IPS-NIHi7 (cell line): ENCODE results near the gene NKX3-2.
"Not testable (repeated sequence)": the region's sequence is repeated elsewhere in the genome, so short reads cannot be mapped to it uniquely, and the experiment has no call there.

Experiments used
- DNase-seq: peaks from one replicate; pipeline ENCODE4 v3.0.0; 2012; ENCODE audit warnings: mixed read lengths; ENCODE audit errors: extremely low spot score

NKX3-2 gene

DNA sequence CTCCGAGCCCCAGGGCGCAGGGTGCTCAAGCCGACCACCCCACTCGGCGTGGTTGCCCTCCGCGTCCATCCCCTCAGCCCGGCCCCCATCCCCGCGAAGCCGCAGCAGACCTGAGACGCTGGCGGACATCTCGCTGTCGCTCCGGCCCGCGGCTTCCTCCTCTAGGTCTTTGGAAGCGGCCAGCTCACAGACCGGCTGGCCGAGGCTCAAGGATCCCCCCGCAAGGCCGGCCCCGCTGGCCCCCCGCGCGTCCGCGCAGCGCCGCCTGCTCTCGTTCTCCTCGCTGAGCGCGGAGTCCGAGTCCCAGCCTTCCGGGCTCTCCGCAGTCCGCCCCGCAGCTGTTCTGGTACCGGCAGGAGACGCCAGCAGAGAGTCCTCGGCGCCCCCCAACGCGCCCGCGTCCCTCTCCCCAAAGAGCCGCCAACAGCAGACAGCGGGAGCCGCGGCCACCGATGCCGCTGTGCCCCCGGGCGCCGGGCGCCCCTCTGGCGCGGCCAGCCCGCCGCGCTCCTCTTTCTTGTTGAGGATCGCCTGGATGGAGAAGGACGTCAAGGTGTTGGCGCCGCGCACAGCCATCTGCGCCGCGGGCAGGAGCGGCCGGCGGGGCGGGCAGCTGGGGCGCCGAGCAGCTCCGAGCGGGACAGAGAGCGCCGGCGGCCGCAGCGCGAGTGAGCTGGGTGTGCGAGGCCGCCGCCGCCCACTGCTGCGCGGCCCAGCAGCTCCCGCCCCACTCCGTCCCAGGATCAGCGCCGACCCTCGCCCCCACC, at the start of gene NKX3-2:
NKX3-2 (minus strand) TSS at position 670 of the 767 bp plus-strand sequence; CDS start at position 576, 94 bp downstream.
- no peak for DNase-seq

DNA sequence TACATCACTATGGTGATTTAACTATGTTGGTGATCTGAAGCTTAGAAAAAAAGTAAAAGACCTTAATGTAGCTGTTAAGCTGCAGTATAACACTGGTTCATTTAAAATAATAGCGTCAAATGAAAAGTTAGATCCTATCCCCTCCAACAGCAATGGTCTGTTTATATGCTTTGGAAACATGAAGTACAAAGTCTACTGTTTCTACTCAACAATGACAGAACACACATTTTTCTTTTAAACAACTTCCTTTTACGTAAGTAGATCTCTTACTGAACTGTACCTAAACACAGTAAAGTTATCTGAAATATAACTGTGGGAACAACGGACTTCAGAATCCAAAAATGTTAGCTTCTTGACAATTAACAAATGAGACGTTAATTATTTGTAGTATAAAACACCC, 47.9 kb upstream of the NKX3-2 start:
- no peak for DNase-seq

DNA sequence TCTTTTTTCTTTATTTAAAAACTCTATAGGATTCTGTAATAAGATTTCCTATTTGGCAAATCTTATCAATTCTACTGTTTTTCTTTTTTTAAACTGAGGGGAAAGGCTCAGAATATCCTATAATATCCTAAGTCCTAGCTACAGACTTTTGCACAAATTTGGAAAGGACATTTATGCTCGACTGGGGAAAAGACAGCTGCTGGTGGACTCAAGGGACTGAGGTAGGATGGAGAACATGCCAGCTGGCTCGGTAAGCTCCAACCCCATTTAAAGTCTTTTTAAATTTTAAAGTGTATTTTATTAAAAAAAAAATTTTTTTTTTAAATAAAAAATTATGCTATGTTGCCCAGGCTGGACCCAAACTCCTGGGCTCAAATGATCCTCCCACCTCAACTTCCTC, 46.5 kb upstream of the NKX3-2 start:
- DNase-seq: no peak

DNA sequence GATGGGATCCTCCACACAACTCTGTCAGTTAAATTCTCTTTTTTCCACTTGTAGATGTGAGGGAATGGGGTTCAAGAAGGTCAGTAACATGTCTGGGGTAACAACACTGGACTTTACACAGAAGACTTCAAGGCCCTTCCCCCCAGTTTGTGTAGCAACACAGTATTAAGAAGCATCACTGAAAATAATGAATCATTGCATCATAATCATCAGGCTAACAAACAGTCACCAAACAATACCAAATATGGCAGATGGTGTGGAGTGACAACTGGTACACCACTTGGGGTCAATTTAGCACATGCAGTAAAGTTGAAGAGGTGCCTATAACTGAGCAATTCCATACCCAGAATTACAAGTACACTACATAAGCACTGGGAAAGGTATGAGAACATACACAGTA, 44.6 kb upstream of the NKX3-2 start:
- DNase-seq: no peak

GRCh38 chr4:13584481-13584880, 40.2 kb upstream of the NKX3-2 start:
- DNase-seq: no peak

- DNase-seq: no peak
Measured at GRCh38 chr4:13580036-13580435, 35.7 kb upstream of the NKX3-2 start.

DNA sequence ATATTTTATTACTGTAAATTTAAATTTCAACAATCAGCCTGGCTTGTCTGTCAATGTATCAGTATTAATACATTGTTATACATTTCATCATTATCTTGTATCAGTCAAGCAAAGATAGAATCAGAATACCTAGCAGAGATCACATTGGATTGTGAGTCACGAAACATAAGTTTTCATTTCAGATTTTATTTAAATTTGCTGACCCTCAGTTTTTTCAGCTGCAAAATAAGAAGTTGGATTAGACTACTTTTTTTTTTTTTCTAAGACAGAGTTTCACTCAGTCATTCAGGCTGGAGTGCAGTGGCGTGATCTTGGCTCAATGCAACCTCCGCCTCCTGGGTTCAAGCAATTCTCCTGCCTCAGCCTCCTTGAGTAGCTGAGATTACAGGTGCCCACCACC, 33.4 kb upstream of the NKX3-2 start:
- no peak for DNase-seq

DNA sequence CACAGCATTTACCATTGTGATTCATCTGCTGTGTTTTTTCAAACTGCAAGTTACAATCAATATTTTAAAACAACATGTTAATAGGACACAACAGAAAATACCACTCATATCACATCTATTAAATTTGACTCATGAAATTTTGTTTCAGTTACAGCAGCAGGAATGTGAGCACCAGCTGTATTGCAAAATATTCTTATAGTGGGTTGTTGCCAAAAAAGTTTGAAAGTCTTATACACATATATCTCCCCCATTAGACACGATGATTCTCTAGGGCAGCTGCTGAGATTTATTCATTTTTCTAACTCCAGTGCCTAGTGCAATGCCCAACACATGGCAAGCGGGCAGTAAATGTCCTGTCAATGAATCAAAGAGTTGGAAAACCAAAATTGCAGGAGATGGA, 26.6 kb upstream of the NKX3-2 start:
- no peak for DNase-seq

DNA sequence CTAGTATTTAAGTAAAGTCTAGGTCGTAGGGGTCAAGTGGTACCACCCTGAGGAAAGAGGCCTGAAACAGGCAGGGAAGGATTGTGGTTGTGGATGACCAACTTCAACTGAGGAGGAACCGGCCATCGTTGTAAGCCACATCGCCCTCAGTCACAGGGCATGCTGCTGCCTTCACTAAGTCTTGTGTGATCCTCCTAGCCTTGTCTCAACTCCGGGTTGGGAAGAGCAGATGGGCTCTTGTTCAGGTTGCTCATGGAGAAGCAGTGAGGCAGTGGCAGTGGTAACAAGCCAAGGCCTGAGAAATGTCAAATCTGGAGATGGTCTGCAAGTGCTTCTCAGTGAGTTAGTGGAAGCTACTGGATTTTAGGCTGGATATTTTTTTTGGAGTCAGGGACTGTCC, 22.8 kb upstream of the NKX3-2 start:
- no peak for DNase-seq

DNA sequence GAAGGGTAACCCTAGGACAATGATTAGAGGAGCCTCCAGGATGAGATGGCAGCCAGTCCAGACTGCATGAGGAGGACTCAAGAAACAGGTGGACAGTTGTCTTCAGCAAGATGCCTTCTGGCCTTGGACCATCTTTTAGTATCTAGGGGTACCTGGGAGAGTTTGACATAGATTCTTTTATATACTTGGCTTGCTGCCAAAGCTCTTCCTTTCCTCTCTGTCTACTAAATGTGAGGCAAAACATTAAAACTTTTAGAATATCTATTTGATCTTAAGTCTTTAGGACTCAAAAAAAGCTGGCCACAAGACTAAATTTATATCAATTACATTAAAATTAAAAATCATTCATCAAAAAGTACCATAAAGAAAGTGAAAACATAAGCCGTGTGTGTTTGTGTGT, 18.6 kb upstream of the NKX3-2 start:
- DNase-seq: no peak

DNA sequence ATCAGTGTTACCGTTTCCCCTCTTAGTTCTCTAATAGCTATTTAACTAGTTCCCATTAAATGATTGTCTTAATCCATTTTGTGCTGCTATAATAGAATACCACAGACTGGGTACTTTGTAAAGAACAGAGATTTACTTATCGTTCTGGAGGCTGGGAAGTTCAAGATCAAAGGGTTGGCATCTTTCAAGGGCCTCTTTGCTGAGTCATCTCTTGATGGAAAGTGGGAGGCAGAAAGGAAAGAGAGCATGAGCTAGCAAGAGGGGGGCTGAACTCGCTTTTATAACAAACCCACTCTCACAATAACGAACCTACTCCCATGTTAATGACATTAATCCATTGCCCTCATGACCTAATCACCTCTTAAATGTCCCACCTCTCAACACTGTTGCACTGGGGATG, 17.4 kb upstream of the NKX3-2 start:
- no peak for DNase-seq

DNA sequence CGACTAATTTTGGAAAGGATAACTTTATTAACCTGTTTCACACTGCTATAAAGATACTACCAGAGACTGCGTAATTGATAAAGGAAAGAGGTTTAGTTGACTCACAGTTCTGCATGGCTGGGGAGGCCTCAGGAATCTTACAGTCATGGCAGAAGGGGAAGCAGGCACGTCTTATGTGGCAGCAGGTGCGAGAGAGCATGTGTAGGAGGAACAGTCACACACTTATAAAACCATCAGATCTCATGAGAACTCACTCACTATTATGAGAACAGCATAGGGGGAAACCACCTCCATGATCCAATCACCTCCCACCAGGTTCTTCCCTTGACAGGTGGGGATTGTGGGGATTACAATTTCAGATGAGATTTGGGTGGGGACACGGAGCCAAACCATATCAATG, 15.8 kb upstream of the NKX3-2 start:
- DNase-seq: not testable (repeated sequence)

DNA sequence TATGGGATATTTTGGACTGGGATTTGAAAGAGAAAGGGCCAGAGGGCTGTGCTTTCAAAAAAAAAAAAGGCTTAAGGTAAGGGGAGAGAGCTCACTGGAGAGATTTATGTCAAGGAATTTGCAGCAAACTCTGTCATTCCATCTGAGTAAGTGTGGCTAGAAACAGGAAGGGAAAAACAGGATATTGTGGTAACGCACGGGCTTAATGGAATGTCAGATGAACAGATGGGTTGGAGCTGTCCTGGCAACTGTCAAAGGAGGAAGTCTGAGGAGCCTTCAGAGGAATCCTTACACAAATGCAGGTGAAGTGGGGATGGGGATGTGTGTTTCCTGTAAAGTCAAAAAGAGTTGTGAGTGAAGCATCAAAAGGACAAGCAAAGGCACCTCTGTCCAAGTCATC, 15.1 kb upstream of the NKX3-2 start:
- DNase-seq: no peak

DNA sequence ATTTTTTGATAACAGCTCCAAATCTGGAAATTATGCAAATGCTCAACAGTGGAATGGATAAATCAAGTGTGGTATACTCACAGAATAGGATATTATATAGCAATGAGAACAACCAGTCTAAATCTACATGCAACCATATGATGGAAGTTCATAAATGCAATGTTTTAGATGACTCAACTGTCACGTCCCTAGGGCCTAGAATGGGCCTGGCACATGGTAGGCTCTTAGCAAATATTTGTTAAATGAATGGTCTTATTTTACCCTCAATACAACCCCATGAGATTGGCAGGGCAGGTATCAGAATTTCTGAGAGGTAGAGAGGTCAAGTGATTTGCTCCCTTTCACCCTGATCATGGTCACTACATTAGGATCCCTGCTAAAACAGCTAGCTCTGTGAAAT, 14.6 kb upstream of the NKX3-2 start:
- DNase-seq: no peak

- DNase-seq: no peak
Measured at GRCh38 chr4:13555325-13555724, 11.0 kb upstream of the NKX3-2 start.

DNA sequence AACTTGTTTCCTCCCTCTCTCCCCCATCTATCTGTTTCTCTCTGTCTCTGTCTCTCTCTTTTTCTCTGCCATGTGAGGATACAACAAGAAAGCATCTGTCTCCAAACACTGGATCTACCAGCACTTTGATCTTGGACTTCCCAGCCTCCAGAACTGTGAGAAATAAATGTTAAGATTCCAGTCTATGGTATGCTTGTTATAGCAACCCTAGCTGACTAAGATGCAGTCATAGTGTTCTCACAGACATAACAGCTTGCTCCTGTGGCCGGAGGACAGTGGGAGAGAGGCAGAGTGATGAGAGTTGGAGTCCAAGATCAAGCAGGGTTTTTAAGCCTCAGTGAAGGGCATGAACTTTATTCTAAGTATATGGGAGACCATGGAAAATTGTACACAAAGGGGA, 8.8 kb upstream of the NKX3-2 start:
- DNase-seq: no peak

DNA sequence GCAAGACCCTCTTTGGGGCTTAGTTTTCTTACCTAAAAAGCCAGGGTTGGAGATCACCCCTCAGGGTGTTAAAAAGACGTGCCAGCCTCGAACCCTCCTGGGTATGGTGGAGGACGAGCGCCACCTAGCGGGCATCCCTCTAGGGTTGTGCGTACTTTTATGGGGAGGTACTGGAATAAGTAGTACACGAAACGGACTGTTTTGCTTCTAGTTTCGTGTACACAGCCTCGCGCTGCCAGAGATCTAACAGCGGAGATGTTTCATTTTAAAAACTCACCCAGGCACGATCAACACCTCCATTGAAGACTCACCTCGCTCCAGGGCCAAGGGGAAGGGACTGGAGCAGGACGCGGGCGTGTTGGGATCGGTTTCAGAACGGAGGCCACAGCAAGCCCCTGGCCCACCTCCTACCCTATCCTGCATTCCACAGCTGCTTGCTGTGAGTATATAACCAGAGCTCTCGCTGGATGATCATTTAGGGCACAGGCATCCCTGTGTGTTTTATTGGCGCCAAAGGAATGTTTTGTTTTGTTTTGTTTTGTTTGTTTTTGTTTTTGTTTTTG, 4.8 kb upstream of the NKX3-2 start:
- DNase-seq: peak; percentile 89

- DNase-seq: no peak
Measured at GRCh38 chr4:13548059-13548983, 4.0 kb upstream of the NKX3-2 start.

DNA sequence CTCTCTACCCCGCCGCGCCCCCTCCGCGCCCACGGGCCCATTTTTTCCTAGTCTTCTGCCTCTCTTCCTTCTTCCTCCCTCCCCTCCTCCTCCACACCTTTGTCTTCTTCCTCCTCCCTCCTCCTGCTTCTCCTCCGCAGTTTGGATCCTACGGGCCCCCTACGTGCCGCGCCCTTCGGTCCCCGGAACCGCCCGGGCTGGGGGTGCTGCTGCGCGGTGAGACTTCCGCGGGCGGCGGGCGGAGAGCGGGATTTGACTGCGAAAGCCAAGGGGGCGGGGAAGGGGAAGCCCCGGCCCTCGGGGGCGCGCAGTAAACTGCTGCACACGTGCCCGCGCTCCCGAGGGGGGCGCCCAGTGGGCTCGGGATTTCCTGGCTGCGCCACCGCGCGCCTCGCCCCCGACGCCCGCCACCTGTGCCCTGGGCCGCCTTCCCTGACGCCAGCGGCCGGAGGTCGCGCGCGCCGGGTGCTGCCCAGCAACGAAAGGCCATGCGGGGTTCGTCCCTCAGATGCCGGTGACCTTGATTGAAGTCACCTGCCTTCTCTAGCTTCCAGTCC, 3.3 kb upstream of the NKX3-2 start:
- no peak for DNase-seq

DNA sequence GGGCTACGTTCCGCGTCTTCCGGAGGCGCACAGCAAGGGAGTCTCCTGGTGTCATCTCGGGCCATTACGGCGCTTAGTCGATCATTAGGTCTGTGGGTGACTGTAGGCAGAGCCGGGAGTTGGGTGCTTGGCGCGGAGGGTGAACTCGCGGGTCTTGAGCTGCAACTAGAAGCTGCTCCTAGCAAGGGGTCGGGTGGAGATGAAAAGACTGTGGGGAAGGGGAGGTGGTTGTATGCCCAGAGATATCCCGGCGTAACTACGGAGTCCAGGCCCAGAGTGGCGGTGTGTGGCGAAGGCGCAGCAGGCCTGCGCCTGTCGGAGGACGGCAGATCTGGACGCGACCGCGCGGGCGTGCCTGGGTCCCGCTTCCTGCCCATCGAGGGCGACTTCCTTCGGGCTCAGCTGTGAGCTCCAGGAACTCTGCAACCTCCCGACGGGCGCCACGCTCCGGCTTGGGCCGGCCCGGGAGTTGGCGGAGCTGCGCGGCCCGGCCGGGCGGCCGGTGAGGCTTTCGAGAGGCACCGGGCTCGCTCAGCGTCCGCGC, 2.7 kb upstream of the NKX3-2 start:
- DNase-seq: no peak

GRCh38 chr4:13546142-13546940, 2.0 kb upstream of the NKX3-2 start:
- no peak for DNase-seq
